Astrocyte (in vitro differentiated cells and primary cell): Measurements from ENCODE around the gene PLEKHG4B. TPM values are rescaled to one million over a fixed set of nuclear protein-coding genes. Genes with fewer than 3 reads are reported as not detected.
A peak's percentile ranks its signal among the peaks of the same experiment; 100 is the strongest.

Experiments used
- DNase-seq: peaks from one replicate; pipeline ENCODE4 v3.0.0-alpha.2; 2010; ENCODE audit warnings: low read depth
- FAIRE-seq: peaks from 2 replicates; lab custom pipeline; 2011; peaks lifted over from hg19 to GRCh38; lab: Jason Lieb, UNC
- H2AFZ ChIP-seq: 2 replicates; pipeline ENCODE4 v1.6.0; 2012; ENCODE audit warnings: low read depth, low read length, inconsistent platforms
- H3K27ac ChIP-seq: 2 replicates; pipeline ENCODE4 v1.5.1; 2011; ENCODE audit warnings: low read depth, low read length, inconsistent platforms
- H3K27me3 ChIP-seq: 2 replicates; pipeline ENCODE4 v1.6.0; 2011; ENCODE audit warnings: low read length, inconsistent platforms; ENCODE audit not compliant: insufficient read depth
- H3K36me3 ChIP-seq: 2 replicates; pipeline ENCODE4 v1.5.1; 2011; ENCODE audit warnings: low read length, inconsistent platforms; ENCODE audit not compliant: insufficient read depth
- H3K4me1 ChIP-seq: 2 replicates; pipeline ENCODE4 v1.5.1; 2011; ENCODE audit warnings: low read length, inconsistent platforms; ENCODE audit not compliant: insufficient read depth
- H3K4me2 ChIP-seq: 2 replicates; pipeline ENCODE4 v1.6.0; 2012; ENCODE audit warnings: low read length, inconsistent platforms
- H3K4me3 ChIP-seq: 2 replicates; pipeline ENCODE4 v1.5.1; 2011; ENCODE audit warnings: low read depth, mild to moderate bottlenecking, low read length, inconsistent platforms; ENCODE audit not compliant: insufficient read depth
- H3K79me2 ChIP-seq: 2 replicates; pipeline ENCODE4 v1.6.0; 2012; ENCODE audit warnings: mild to moderate bottlenecking, low read length, inconsistent platforms; ENCODE audit not compliant: insufficient read depth
- H3K9ac ChIP-seq: 2 replicates; pipeline ENCODE4 v1.6.0; 2012; ENCODE audit warnings: mild to moderate bottlenecking, low read length, inconsistent platforms
- H3K9me3 ChIP-seq: 2 replicates; pipeline ENCODE4 v1.5.1; 2012; ENCODE audit warnings: low read depth, mild to moderate bottlenecking, low read length, inconsistent platforms; ENCODE audit not compliant: insufficient read depth
- H4K20me1 ChIP-seq: 2 replicates; pipeline ENCODE4 v1.6.0; 2012; ENCODE audit warnings: low read length, inconsistent platforms; ENCODE audit not compliant: insufficient read depth
- H3K27ac Mint-ChIP-seq: one replicate; pipeline ENCODE4 v1.8.0; 2021; ENCODE audit warnings: mild to moderate bottlenecking, mixed read lengths; ENCODE audit not compliant: unreplicated experiment
- H3K27me3 Mint-ChIP-seq: one replicate; pipeline ENCODE4 v1.8.0; 2021; ENCODE audit warnings: low read depth, mixed read lengths; ENCODE audit not compliant: unreplicated experiment
- H3K36me3 Mint-ChIP-seq: one replicate; pipeline ENCODE4 v1.8.0; 2021; ENCODE audit warnings: low read depth, mixed read lengths; ENCODE audit not compliant: unreplicated experiment
- H3K4me1 Mint-ChIP-seq: one replicate; pipeline ENCODE4 v1.8.0; 2021; ENCODE audit warnings: low read depth, mixed read lengths; ENCODE audit not compliant: unreplicated experiment
- H3K4me3 Mint-ChIP-seq: one replicate; pipeline ENCODE4 v1.8.0; 2021; ENCODE audit warnings: mild to moderate bottlenecking, moderate library complexity, mixed read lengths; ENCODE audit not compliant: unreplicated experiment
- H3K9me3 Mint-ChIP-seq: one replicate; pipeline ENCODE4 v1.8.0; 2021; ENCODE audit warnings: mild to moderate bottlenecking, mixed read lengths; ENCODE audit not compliant: unreplicated experiment
- CTCF ChIP-seq: IDR thresholded peaks from 2 replicates; pipeline ENCODE4 v1.5.1; 2011; ENCODE audit warnings: low read depth, mild to moderate bottlenecking, inconsistent platforms, low read length, moderate library complexity; ENCODE audit not compliant: insufficient read depth
- EZH2 ChIP-seq: IDR thresholded peaks from 2 replicates; pipeline ENCODE4 v1.6.1; 2012; ENCODE audit warnings: mild to moderate bottlenecking, low read length, inconsistent platforms; ENCODE audit not compliant: insufficient read depth
- total RNA-seq: library from RNA; stranded (reverse); gene quantifications from 2 replicates; pipeline ENCODE4 v1.2.1, GENCODE V29; 2021

The PLEKHG4B gene
- total RNA-seq, 1 donor from 2014 or later = 8.1 TPM

- peaks cover 21% of the 10 kb centered on the region for H3K4me1 Mint-ChIP-seq
- FAIRE-seq (no peak), DNase-seq (no peak)
- Histone ChIP-seq H3K4me1 (peaks cover 17% of the 10 kb centered on the region), H3K27ac (no peak overlapping the region), H3K9me3 (no peaks in the 10 kb centered on the region), H3K4me2 (peak overlapping the region; percentile 19), H3K4me3 (no peak overlapping the region), H2AFZ (no peak overlapping the region), H4K20me1 (no peaks in the 10 kb centered on the region), H3K36me3 (no peaks in the 10 kb centered on the region), H3K27me3 (peaks cover 10% of the 10 kb centered on the region), H3K9ac (no peak overlapping the region), H3K79me2 (no peaks in the 10 kb centered on the region)
- H3K4me3 Mint-ChIP-seq = no peak overlapping the region
- H3K9me3 Mint-ChIP-seq = no peaks in the 10 kb centered on the region
- H3K36me3 Mint-ChIP-seq = no peaks in the 10 kb centered on the region
- no peak overlapping the region for H3K27ac Mint-ChIP-seq
- peaks cover 52% of the 10 kb centered on the region for H3K27me3 Mint-ChIP-seq
- TF ChIP-seq EZH2 = peak; percentile 47
- no peak for TF ChIP-seq CTCF
Measured at GRCh38 chr5:75331-76320, 16.3 kb upstream of the PLEKHG4B start.

GRCh38 chr5:76358-77169, 15.4 kb upstream of the PLEKHG4B start:
- Mint-ChIP-seq H3K4me3 (no peak overlapping the region), H3K36me3 (no peaks in the 10 kb centered on the region), H3K4me1 (peaks cover 18% of the 10 kb centered on the region), H3K27me3 (peaks cover 57% of the 10 kb centered on the region), H3K27ac (peak overlapping the region; percentile 18), H3K9me3 (no peaks in the 10 kb centered on the region)
- H3K4me2 ChIP-seq = no peak overlapping the region
- TF ChIP-seq EZH2 (no peak), CTCF (no peak)
- peaks cover 10% of the 10 kb centered on the region for H3K27me3 ChIP-seq
- H4K20me1 ChIP-seq = no peaks in the 10 kb centered on the region
- no peak overlapping the region for H3K27ac ChIP-seq
- no peaks in the 10 kb centered on the region for H3K79me2 ChIP-seq
- H3K9ac ChIP-seq = no peak overlapping the region
- no peaks in the 10 kb centered on the region for H3K36me3 ChIP-seq
- peaks cover 19% of the 10 kb centered on the region for H3K4me1 ChIP-seq
- H3K9me3 ChIP-seq = no peaks in the 10 kb centered on the region
- no peak overlapping the region for H2AFZ ChIP-seq
- FAIRE-seq = no peak
- no peak overlapping the region for H3K4me3 ChIP-seq
- no peak for DNase-seq
